CD4-positive, alpha-beta T cell treated with Interleukin-15 for 1 hour (primary cell): Measurements from ENCODE around the gene TP53AIP1.
A peak's percentile ranks its signal among the peaks of the same experiment; 100 is the strongest.
"Not testable (repeated sequence)": the region's sequence is repeated elsewhere in the genome, so short reads cannot be mapped to it uniquely, and the experiment has no call there.

Experiments
- DNase-seq: peaks from one replicate; pipeline ENCODE4 v3.0.0-alpha.2; 2020

The TP53AIP1 gene

GRCh38 chr11:128924104-128924503 is 18.6 kb downstream of the TP53AIP1 start:
- DNase-seq: no peak

- DNase-seq: no peak
Measured at GRCh38 chr11:128921793-128922192, 20.9 kb downstream of the TP53AIP1 start.

GRCh38 chr11:128920666-128921065 is 22.0 kb downstream of the TP53AIP1 start:
- DNase-seq: no peak

GRCh38 chr11:128919635-128920034 is 23.0 kb downstream of the TP53AIP1 start:
- not testable (repeated sequence) for DNase-seq

- no peak for DNase-seq
Measured at GRCh38 chr11:128919216-128919615, 23.5 kb downstream of the TP53AIP1 start.

GRCh38 chr11:128917144-128917724 is 25.4 kb downstream of the TP53AIP1 start:
- DNase-seq: no peak

- DNase-seq: no peak
Measured at GRCh38 chr11:128916681-128917080, 26.0 kb downstream of the TP53AIP1 start.

GRCh38 chr11:128916037-128916572 is 26.6 kb downstream of the TP53AIP1 start:
- DNase-seq: no peak

- DNase-seq: no peak
Measured at GRCh38 chr11:128915149-128915521, 27.5 kb downstream of the TP53AIP1 start.

- DNase-seq: no peak
Measured at GRCh38 chr11:128914216-128915148, 28.2 kb downstream of the TP53AIP1 start.

- no peak for DNase-seq
Measured at GRCh38 chr11:128913806-128914205, 28.9 kb downstream of the TP53AIP1 start.

- DNase-seq: no peak
Measured at GRCh38 chr11:128911701-128912100, 31.0 kb downstream of the TP53AIP1 start.

- no peak for DNase-seq
Measured at GRCh38 chr11:128911239-128911638, 31.4 kb downstream of the TP53AIP1 start.

GRCh38 chr11:128910576-128910975 is 32.1 kb downstream of the TP53AIP1 start:
- DNase-seq: no peak

GRCh38 chr11:128909438-128910125 is 33.1 kb downstream of the TP53AIP1 start:
- DNase-seq: no peak

GRCh38 chr11:128908391-128909246 is 34.1 kb downstream of the TP53AIP1 start:
- DNase-seq: peak; percentile 32

GRCh38 chr11:128907585-128907984 is 35.1 kb downstream of the TP53AIP1 start:
- DNase-seq: no peak

GRCh38 chr11:128906185-128907050 is 36.3 kb downstream of the TP53AIP1 start:
- no peak for DNase-seq

GRCh38 chr11:128905345-128906184 is 37.1 kb downstream of the TP53AIP1 start:
- no peak for DNase-seq

GRCh38 chr11:128904656-128905344 is 37.9 kb downstream of the TP53AIP1 start:
- peak; percentile 26 for DNase-seq
